Measurements from ENCODE around the gene ZNF331. TPM values are rescaled to one million over a fixed set of nuclear protein-coding genes. Genes with fewer than 3 reads are reported as not detected.

ZNF331 gene
- total and polyA plus RNA-seq, 2 of the 4 experiments (the other 2 are of a cell fraction) = 6.6 to 11.1 TPM

GRCh38 chr19:53532362-53532761 is 5.6 kb upstream of the ZNF331 start:
- no peak for TF ChIP-seq USF2 (IDR thresholded peaks at IDR 0.05; ENCODE audit: low read depth, low read length)
- TF ChIP-seq CTCF (conservative IDR thresholded peaks at IDR 0.05; ENCODE audit: low read depth, low read length) = no peak
- TF ChIP-seq ELK1 (IDR thresholded peaks at IDR 0.05; ENCODE audit: borderline replicate concordance, low read depth, low read length) = no peak
- TF ChIP-seq MXI1 (IDR thresholded peaks at IDR 0.05; ENCODE audit: borderline replicate concordance, low read depth, low read length) = no peak
- TF ChIP-seq MAZ (IDR thresholded peaks at IDR 0.05; ENCODE audit: borderline replicate concordance, low read depth, low read length) = no peak
- TF ChIP-seq RFX5 (IDR thresholded peaks at IDR 0.05; ENCODE audit: low read depth, low read length) = no peak
- TF ChIP-seq MAFK (IDR thresholded peaks at IDR 0.05; ENCODE audit: low read depth, low read length) = no peak
- TF ChIP-seq CHD1 (IDR thresholded peaks at IDR 0.05; ENCODE audit: low read depth, low read length) = no peak
- TF ChIP-seq RCOR1 (IDR thresholded peaks at IDR 0.05; ENCODE audit: insufficient replicate concordance, low read length) = no peak
- TF ChIP-seq RAD21 (IDR thresholded peaks at IDR 0.05; ENCODE audit: low read length) = no peak
- TF ChIP-seq NFE2L2 (IDR thresholded peaks at IDR 0.05; ENCODE audit: low read depth, low read length) = no peak
- no peak for TF ChIP-seq CEBPB (IDR thresholded peaks at IDR 0.05; ENCODE audit: low read depth, low read length)
- no peak for TF ChIP-seq BHLHE40 (IDR thresholded peaks at IDR 0.05; ENCODE audit: low read depth, low read length)
- no peak for TF ChIP-seq FOS (IDR thresholded peaks at IDR 0.05; ENCODE audit: low read depth, low read length)
- TF ChIP-seq POLR2A (IDR thresholded peaks at IDR 0.05; ENCODE audit: low read depth, low read length) = no peak
- TF ChIP-seq SMC3 (IDR thresholded peaks at IDR 0.05; ENCODE audit: low read depth, low read length) = no peak
- Histone ChIP-seq H3K4me3 (ENCODE audit: insufficient read depth, low read depth, low read length) (no peak overlapping the region), H4K20me1 (ENCODE audit: insufficient read depth, low read length) (no peaks in the 10 kb centered on the region), H2BK20ac (ENCODE audit: low read depth, low read length) (no peak overlapping the region), H2AK9ac (replicated peaks; ENCODE audit: low read depth, low read length, poor library complexity) (no peak overlapping the region), H2BK5ac (ENCODE audit: low read depth, low read length, poor library complexity, severe bottlenecking) (no peak overlapping the region), H3K79me1 (ENCODE audit: low read depth in 1 of 2, low read length in 2 of 2) (no peaks in the 10 kb centered on the region), H4K5ac (ENCODE audit: low read depth, low read length) (no peak overlapping the region), H2AFZ (replicated peaks; ENCODE audit: low read length, poor library complexity) (no peak overlapping the region), H3K27me3 (ENCODE audit: control insufficient read depth, insufficient read depth, low read length) (no peaks in the 10 kb centered on the region), H3K4me2 (ENCODE audit: low read depth, low read length) (no peak overlapping the region), H2BK15ac (ENCODE audit: low read depth, low read length) (no peak overlapping the region), H2BK120ac (ENCODE audit: low read depth, low read length) (no peak overlapping the region), H3K9me3 (ENCODE audit: control insufficient read depth, insufficient read depth, low read length) (no peaks in the 10 kb centered on the region), H3K36me3 (ENCODE audit: control insufficient read depth, insufficient read depth, low read length) (no peaks in the 10 kb centered on the region), H3K4ac (ENCODE audit: low read depth, low read length) (no peak overlapping the region), H3K56ac (ENCODE audit: extremely low read depth, insufficient read depth, low read length) (no peak overlapping the region), H4K91ac (ENCODE audit: insufficient read depth, low read depth, low read length) (no peak overlapping the region), H3K23ac (ENCODE audit: low read depth, low read length) (no peak overlapping the region), H3K14ac (replicated peaks; ENCODE audit: low read depth, low read length) (no peak overlapping the region), H3K9me1 (ENCODE audit: insufficient read depth, low read length) (no peaks in the 10 kb centered on the region), H3K9ac (ENCODE audit: low read depth, low read length) (no peak overlapping the region), H3K27ac (ENCODE audit: insufficient read depth, low read length) (no peak overlapping the region), H3K4me1 (ENCODE audit: control insufficient read depth, insufficient read depth, low read length) (no peaks in the 10 kb centered on the region), H3K18ac (ENCODE audit: low read depth, low read length) (no peak overlapping the region), H2AK5ac (ENCODE audit: low read depth, low read length) (no peak overlapping the region), H4K8ac (ENCODE audit: low read depth in 2 of 2, low read length in 2 of 2) (no peak overlapping the region)
- intact Hi-C loops (cut with micrococcal nuclease) = no loop called here
- ATAC-seq (ENCODE audit: low read depth) (no peak), DNase-seq (no peak)
- BruUV-seq (replicated peaks) = no TSS peak
- no CpG with 5 or more reads among the region's 1 CpG for WGBS, 2 experiments (ENCODE audit: extremely low coverage in 2 of 2, insufficient read length in 1 of 2)
- POLR2A ChIA-PET (ENCODE audit: unreplicated experiment) = no interaction called here
- CTCF ChIA-PET = no interaction called here
- dilution Hi-C loops (cut with HindIII; ENCODE audit: low sequenced_read_pairs, unreplicated experiment) = no loop called here
- in situ Hi-C loops (cut with MboI; ENCODE audit: low sequenced_read_pairs) = no loop called here

All from IMR-90 (cell line).